ENCODE data around the gene CDK4. TPM values are rescaled to one million over a fixed set of nuclear protein-coding genes. Genes with fewer than 3 reads are reported as not detected.
"Not testable (repeated sequence)": the region's sequence is repeated elsewhere in the genome, so short reads cannot be mapped to it uniquely, and the experiment has no call there.

CDK4 gene
- total and polyA plus RNA-seq, 2 donors: 71.7 to 89.9 TPM

DNA sequence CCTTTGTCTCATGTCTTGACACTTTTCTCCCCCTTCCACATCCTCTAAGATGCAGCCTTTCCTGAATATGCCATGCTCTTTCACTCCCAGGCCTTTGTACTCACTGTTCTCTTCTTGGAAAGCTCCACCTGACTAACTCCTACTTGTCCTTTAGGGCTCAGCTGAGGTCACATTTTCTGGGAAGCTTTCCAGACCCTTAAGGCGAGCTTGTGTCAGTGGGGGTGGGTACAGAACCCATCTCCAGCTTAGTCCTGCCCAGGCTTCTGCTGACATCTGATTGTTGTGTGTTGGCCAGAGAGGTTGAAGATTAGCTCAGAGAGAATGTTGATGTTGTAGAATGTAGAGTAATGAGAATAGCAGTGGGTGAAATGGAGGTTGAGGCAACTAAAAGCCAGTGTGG, 27.6 kb upstream of the CDK4 start:
- no peaks in the 10 kb centered on the region for H3K36me3 ChIP-seq (ENCODE audit: insufficient read depth)
- WGBS: 64% methylated on average over 1 of the region's 1 CpG
- H3K27ac ChIP-seq (ENCODE audit: low read depth): no peak overlapping the region
- no peaks in the 10 kb centered on the region for H3K4me1 ChIP-seq (ENCODE audit: insufficient read depth)
- no peak for DNase-seq (ENCODE audit: extremely low spot score)
- H3K4me3 ChIP-seq (ENCODE audit: low read depth, low read length): no peak overlapping the region

DNA sequence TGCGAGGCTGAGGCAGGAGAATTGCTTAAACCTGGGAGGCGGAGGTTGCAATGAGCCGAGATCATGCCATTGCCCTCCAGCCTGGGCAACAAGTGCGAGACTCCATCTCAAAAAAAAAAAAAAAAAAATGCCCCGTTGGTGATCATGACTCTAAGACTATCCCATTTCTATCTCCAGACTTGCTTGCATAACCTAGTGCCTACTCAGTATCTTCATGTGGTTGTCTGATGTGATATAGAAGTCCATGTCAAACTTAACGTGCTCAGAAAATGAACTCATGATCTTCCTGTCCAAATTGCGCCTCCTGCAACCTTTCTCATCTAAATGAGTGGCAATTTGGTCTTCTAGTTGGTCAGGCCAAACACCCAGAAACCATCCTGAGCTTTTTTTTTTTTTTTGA, 25.8 kb upstream of the CDK4 start:
- WGBS: 94% methylated on average over 7 of the region's 7 CpGs
- DNase-seq (ENCODE audit: extremely low spot score): no peak
- H3K27ac ChIP-seq (ENCODE audit: low read depth): no peak overlapping the region
- no peak overlapping the region for H3K4me3 ChIP-seq (ENCODE audit: low read depth, low read length)
- H3K36me3 ChIP-seq (ENCODE audit: insufficient read depth): no peaks in the 10 kb centered on the region
- no peaks in the 10 kb centered on the region for H3K4me1 ChIP-seq (ENCODE audit: insufficient read depth)

DNA sequence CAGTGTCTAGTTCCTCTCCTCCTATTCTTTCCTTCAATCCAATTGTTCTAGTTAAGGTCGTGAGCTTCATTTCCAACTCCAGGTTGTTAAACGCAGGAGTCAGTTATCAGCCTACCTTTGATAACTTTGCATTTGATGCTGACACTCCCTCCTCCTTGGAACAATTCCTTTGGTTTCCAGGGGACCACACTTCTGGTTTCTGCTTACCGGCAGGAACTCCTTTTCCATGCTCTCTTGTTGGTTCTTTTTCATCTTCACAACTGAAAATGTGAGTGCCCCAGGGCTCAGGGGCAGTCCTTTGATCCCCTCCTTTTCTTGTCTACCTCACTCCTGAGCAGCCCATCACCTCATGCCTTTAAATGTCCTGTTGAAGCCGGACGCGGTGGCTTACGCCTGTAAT, 25.3 kb upstream of the CDK4 start:
- H3K4me1 ChIP-seq (ENCODE audit: insufficient read depth): no peaks in the 10 kb centered on the region
- 90% methylated on average over 7 of the region's 7 CpGs for WGBS
- H3K36me3 ChIP-seq (ENCODE audit: insufficient read depth): no peaks in the 10 kb centered on the region
- no peak for DNase-seq (ENCODE audit: extremely low spot score)
- H3K27ac ChIP-seq (ENCODE audit: low read depth): no peak overlapping the region
- H3K4me3 ChIP-seq (ENCODE audit: low read depth, low read length): no peak overlapping the region

- no peak for DNase-seq (ENCODE audit: extremely low spot score)
- Histone ChIP-seq H3K4me3 (ENCODE audit: low read depth, low read length) (no peak overlapping the region), H3K36me3 (ENCODE audit: insufficient read depth) (no peaks in the 10 kb centered on the region), H3K27ac (ENCODE audit: low read depth) (no peak overlapping the region), H3K4me1 (ENCODE audit: insufficient read depth) (no peaks in the 10 kb centered on the region)
- WGBS: 94% methylated on average over 2 of the region's 2 CpGs
Measured at GRCh38 chr12:57776247-57776587, 24.1 kb upstream of the CDK4 start.

GRCh38 chr12:57775563-57776246, 23.6 kb upstream of the CDK4 start:
- no peak overlapping the region for H3K27ac ChIP-seq (ENCODE audit: low read depth)
- 83% methylated on average over 4 of the region's 4 CpGs for WGBS
- H3K4me1 ChIP-seq (ENCODE audit: insufficient read depth): no peaks in the 10 kb centered on the region
- H3K4me3 ChIP-seq (ENCODE audit: low read depth, low read length): no peak overlapping the region
- DNase-seq (ENCODE audit: extremely low spot score): no peak
- H3K36me3 ChIP-seq (ENCODE audit: insufficient read depth): no peaks in the 10 kb centered on the region

- Histone ChIP-seq H3K36me3 (ENCODE audit: insufficient read depth) (no peaks in the 10 kb centered on the region), H3K27ac (ENCODE audit: low read depth) (no peak overlapping the region), H3K4me1 (ENCODE audit: insufficient read depth) (no peaks in the 10 kb centered on the region), H3K4me3 (ENCODE audit: low read depth, low read length) (no peak overlapping the region)
- no peak for DNase-seq (ENCODE audit: extremely low spot score)
- WGBS: 70% methylated on average over 3 of the region's 3 CpGs
Measured at GRCh38 chr12:57775044-57775443, 22.9 kb upstream of the CDK4 start.

- not testable (repeated sequence) for H3K27ac ChIP-seq (ENCODE audit: low read depth); H3K4me3 ChIP-seq (ENCODE audit: low read depth, low read length); H3K36me3 ChIP-seq (ENCODE audit: insufficient read depth); DNase-seq (ENCODE audit: extremely low spot score); H3K4me1 ChIP-seq (ENCODE audit: insufficient read depth)
- WGBS: 93% methylated on average over 11 of the region's 11 CpGs
Measured at GRCh38 chr12:57774634-57775033, 22.5 kb upstream of the CDK4 start.

GRCh38 chr12:57772429-57773322, 20.6 kb upstream of the CDK4 start, which contains the start of gene EEF1AKMT3:
EEF1AKMT3 (plus strand) TSS chr12:57772614; CDS start chr12:57772725, 111 bp downstream.
- H3K4me3 ChIP-seq (ENCODE audit: low read depth, low read length): peak within 1 kb of the TSS; percentile 65
- peak within 1 kb of the TSS; percentile 88 for H3K27ac ChIP-seq (ENCODE audit: low read depth)
- no peaks in the 10 kb centered on the region for H3K36me3 ChIP-seq (ENCODE audit: insufficient read depth)
- no peaks in the 10 kb centered on the region for H3K4me1 ChIP-seq (ENCODE audit: insufficient read depth)
- DNase-seq (ENCODE audit: extremely low spot score): no peak
- 1% methylated on average over 67 of the region's 67 CpGs for WGBS

GRCh38 chr12:57771873-57772428, 19.8 kb upstream of the CDK4 start, which contains the start of gene METTL1:
METTL1 (minus strand) TSS chr12:57772105; CDS start chr12:57772083, 22 bp downstream.
- Histone ChIP-seq H3K27ac (ENCODE audit: low read depth) (peak within 1 kb of the TSS; percentile 88), H3K4me1 (ENCODE audit: insufficient read depth) (no peaks in the 10 kb centered on the region), H3K36me3 (ENCODE audit: insufficient read depth) (no peaks in the 10 kb centered on the region), H3K4me3 (ENCODE audit: low read depth, low read length) (peak within 1 kb of the TSS; percentile 65)
- peak; percentile 95 for DNase-seq (ENCODE audit: extremely low spot score)
- WGBS: under 1% methylated on average over 28 of the region's 28 CpGs

GRCh38 chr12:57771236-57771872, 19.2 kb upstream of the CDK4 start:
- H3K4me1 ChIP-seq (ENCODE audit: insufficient read depth): no peaks in the 10 kb centered on the region
- peak overlapping the region; percentile 88 for H3K27ac ChIP-seq (ENCODE audit: low read depth)
- H3K4me3 ChIP-seq (ENCODE audit: low read depth, low read length): peak overlapping the region; percentile 65
- no peaks in the 10 kb centered on the region for H3K36me3 ChIP-seq (ENCODE audit: insufficient read depth)
- 2% methylated on average over 16 of the region's 16 CpGs for WGBS
- DNase-seq (ENCODE audit: extremely low spot score): peak; percentile 89

GRCh38 chr12:57770734-57771133, 18.6 kb upstream of the CDK4 start:
- 87% methylated on average over 4 of the region's 4 CpGs for WGBS
- H3K4me1 ChIP-seq (ENCODE audit: insufficient read depth): no peaks in the 10 kb centered on the region
- no peak overlapping the region for H3K27ac ChIP-seq (ENCODE audit: low read depth)
- no peaks in the 10 kb centered on the region for H3K36me3 ChIP-seq (ENCODE audit: insufficient read depth)
- no peak overlapping the region for H3K4me3 ChIP-seq (ENCODE audit: low read depth, low read length)
- no peak for DNase-seq (ENCODE audit: extremely low spot score)

- H3K4me1 ChIP-seq (ENCODE audit: insufficient read depth): no peaks in the 10 kb centered on the region
Measured at GRCh38 chr12:57769594-57769993, 17.5 kb upstream of the CDK4 start.

DNA sequence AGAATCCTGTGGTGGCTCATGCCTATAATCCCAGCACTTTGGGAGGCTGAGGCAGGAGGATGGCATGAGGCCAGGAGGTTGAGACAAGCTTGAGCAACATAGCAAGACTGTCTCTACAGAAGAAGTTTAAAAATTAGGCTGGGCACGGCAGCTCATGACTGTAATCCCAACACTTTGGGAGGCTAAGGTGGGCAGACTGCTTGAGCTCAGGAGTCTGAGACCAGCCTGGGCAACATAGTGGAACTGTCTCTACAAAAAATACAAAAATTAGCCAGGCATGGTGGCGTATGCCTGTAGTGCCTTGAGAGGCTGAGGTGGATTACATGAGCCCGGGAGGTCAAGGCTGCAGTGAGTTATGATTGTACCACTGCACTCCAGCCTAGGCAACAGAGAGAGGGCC, 15.8 kb upstream of the CDK4 start:
- 94% methylated on average over 3 of the region's 3 CpGs for WGBS
- Histone ChIP-seq H3K36me3 (ENCODE audit: insufficient read depth) (no peaks in the 10 kb centered on the region), H3K4me1 (ENCODE audit: insufficient read depth) (no peaks in the 10 kb centered on the region), H3K4me3 (ENCODE audit: low read depth, low read length) (no peak overlapping the region), H3K27ac (ENCODE audit: low read depth) (no peak overlapping the region)
- DNase-seq (ENCODE audit: extremely low spot score): no peak

More at GRCh38 chr12:57769594-57769993, 17.5 kb upstream of the CDK4 start:
- 94% methylated on average over 11 of the region's 11 CpGs for WGBS
- Histone ChIP-seq H3K4me3 (ENCODE audit: low read depth, low read length) (no peak overlapping the region), H3K36me3 (ENCODE audit: insufficient read depth) (no peaks in the 10 kb centered on the region), H3K27ac (ENCODE audit: low read depth) (no peak overlapping the region)
- DNase-seq (ENCODE audit: extremely low spot score): no peak

All from urinary bladder (tissue), 4 donors.